ENCODE data around the gene SLC36A2. TPM values are rescaled to one million over a fixed set of nuclear protein-coding genes. Genes with fewer than 3 reads are reported as not detected.
"Not testable (repeated sequence)": the region's sequence is repeated elsewhere in the genome, so short reads cannot be mapped to it uniquely, and the experiment has no call there.

Gene SLC36A2
- total RNA-seq, 1 donor, result not detected

- TF ChIP-seq CTCF (IDR thresholded peaks at IDR 0.05; ENCODE audit: extremely low read depth, low read depth, low read length), result no peak
- Histone ChIP-seq H3K9me3 (ENCODE audit: low read depth, low read length) (no peaks in the 10 kb centered on the region), H3K79me2 (ENCODE audit: insufficient read depth, low read length) (no peaks in the 10 kb centered on the region), H3K27ac (ENCODE audit: low read depth, low read length) (no peak overlapping the region), H3K4me2 (ENCODE audit: insufficient read depth, low read length) (no peak overlapping the region), H4K20me1 (ENCODE audit: insufficient read depth, low read length) (no peaks in the 10 kb centered on the region), H3K4me3 (ENCODE audit: insufficient read depth, low read length) (no peak overlapping the region), H2AFZ (ENCODE audit: low read length) (no peak overlapping the region), H3K36me3 (ENCODE audit: insufficient read depth, low read length) (no peaks in the 10 kb centered on the region), H3K27me3 (ENCODE audit: insufficient read depth, low read length) (no peaks in the 10 kb centered on the region), H3K4me1 (ENCODE audit: insufficient read depth, low read length) (no peaks in the 10 kb centered on the region)
- DNase-seq (ENCODE audit: insufficient read length, low spot score, missing footprints), result no peak
These were observed 35.2 kb upstream of the SLC36A2 start for GRCh38 chr5:151382576-151382975.

GRCh38 chr5:151381899-151382298 is 34.5 kb upstream of the SLC36A2 start:
- no peaks in the 10 kb centered on the region for H3K36me3 ChIP-seq (ENCODE audit: insufficient read depth, low read length)
- H3K27ac ChIP-seq (ENCODE audit: low read depth, low read length), result no peak overlapping the region
- no peak overlapping the region for H3K4me2 ChIP-seq (ENCODE audit: insufficient read depth, low read length)
- no peaks in the 10 kb centered on the region for H3K4me1 ChIP-seq (ENCODE audit: insufficient read depth, low read length)
- H4K20me1 ChIP-seq (ENCODE audit: insufficient read depth, low read length), result no peaks in the 10 kb centered on the region
- TF ChIP-seq CTCF (IDR thresholded peaks at IDR 0.05; ENCODE audit: extremely low read depth, low read depth, low read length), result no peak
- H3K79me2 ChIP-seq (ENCODE audit: insufficient read depth, low read length), result no peaks in the 10 kb centered on the region
- DNase-seq (ENCODE audit: insufficient read length, low spot score, missing footprints), result no peak
- no peak overlapping the region for H3K4me3 ChIP-seq (ENCODE audit: insufficient read depth, low read length)
- no peak overlapping the region for H2AFZ ChIP-seq (ENCODE audit: low read length)
- no peaks in the 10 kb centered on the region for H3K9me3 ChIP-seq (ENCODE audit: low read depth, low read length)
- H3K27me3 ChIP-seq (ENCODE audit: insufficient read depth, low read length), result no peaks in the 10 kb centered on the region

- Histone ChIP-seq H3K4me1 (ENCODE audit: insufficient read depth, low read length) (no peaks in the 10 kb centered on the region), H3K36me3 (ENCODE audit: insufficient read depth, low read length) (no peaks in the 10 kb centered on the region), H3K4me2 (ENCODE audit: insufficient read depth, low read length) (no peak overlapping the region), H3K4me3 (ENCODE audit: insufficient read depth, low read length) (no peak overlapping the region), H2AFZ (ENCODE audit: low read length) (no peak overlapping the region), H3K79me2 (ENCODE audit: insufficient read depth, low read length) (no peaks in the 10 kb centered on the region), H3K27ac (ENCODE audit: low read depth, low read length) (no peak overlapping the region), H3K9me3 (ENCODE audit: low read depth, low read length) (no peaks in the 10 kb centered on the region), H3K27me3 (ENCODE audit: insufficient read depth, low read length) (no peaks in the 10 kb centered on the region), H4K20me1 (ENCODE audit: insufficient read depth, low read length) (no peaks in the 10 kb centered on the region)
- TF ChIP-seq CTCF (IDR thresholded peaks at IDR 0.05; ENCODE audit: extremely low read depth, low read depth, low read length), result no peak
- no peak for DNase-seq (ENCODE audit: insufficient read length, low spot score, missing footprints)
These were observed 31.3 kb upstream of the SLC36A2 start for GRCh38 chr5:151378616-151379015.

- Histone ChIP-seq H3K4me3 (ENCODE audit: insufficient read depth, low read length) (no peak overlapping the region), H3K27ac (ENCODE audit: low read depth, low read length) (no peak overlapping the region), H3K9me3 (ENCODE audit: low read depth, low read length) (no peaks in the 10 kb centered on the region), H3K4me2 (ENCODE audit: insufficient read depth, low read length) (no peak overlapping the region), H3K4me1 (ENCODE audit: insufficient read depth, low read length) (no peaks in the 10 kb centered on the region), H4K20me1 (ENCODE audit: insufficient read depth, low read length) (no peaks in the 10 kb centered on the region), H2AFZ (ENCODE audit: low read length) (no peak overlapping the region), H3K79me2 (ENCODE audit: insufficient read depth, low read length) (no peaks in the 10 kb centered on the region), H3K27me3 (ENCODE audit: insufficient read depth, low read length) (no peaks in the 10 kb centered on the region), H3K36me3 (ENCODE audit: insufficient read depth, low read length) (no peaks in the 10 kb centered on the region)
- DNase-seq (ENCODE audit: insufficient read length, low spot score, missing footprints), result no peak
- TF ChIP-seq CTCF (IDR thresholded peaks at IDR 0.05; ENCODE audit: extremely low read depth, low read depth, low read length), result no peak
These were observed 27.2 kb upstream of the SLC36A2 start for GRCh38 chr5:151374539-151374938.

- H3K4me2 ChIP-seq (ENCODE audit: insufficient read depth, low read length); H3K79me2 ChIP-seq (ENCODE audit: insufficient read depth, low read length); H3K4me3 ChIP-seq (ENCODE audit: insufficient read depth, low read length); H3K4me1 ChIP-seq (ENCODE audit: insufficient read depth, low read length); H2AFZ ChIP-seq (ENCODE audit: low read length); H3K27me3 ChIP-seq (ENCODE audit: insufficient read depth, low read length); DNase-seq (ENCODE audit: insufficient read length, low spot score, missing footprints); H3K9me3 ChIP-seq (ENCODE audit: low read depth, low read length); H3K36me3 ChIP-seq (ENCODE audit: insufficient read depth, low read length); H4K20me1 ChIP-seq (ENCODE audit: insufficient read depth, low read length); H3K27ac ChIP-seq (ENCODE audit: low read depth, low read length): not testable (repeated sequence)
These were observed 19.7 kb upstream of the SLC36A2 start for GRCh38 chr5:151367038-151367437.
